ENCODE results near the gene ZFX. TPM values are rescaled to one million over a fixed set of nuclear protein-coding genes. Genes with fewer than 3 reads are reported as not detected.

ZFX gene
- total RNA-seq, 1 donor from 2014 or later, result 72.8 TPM

DNA sequence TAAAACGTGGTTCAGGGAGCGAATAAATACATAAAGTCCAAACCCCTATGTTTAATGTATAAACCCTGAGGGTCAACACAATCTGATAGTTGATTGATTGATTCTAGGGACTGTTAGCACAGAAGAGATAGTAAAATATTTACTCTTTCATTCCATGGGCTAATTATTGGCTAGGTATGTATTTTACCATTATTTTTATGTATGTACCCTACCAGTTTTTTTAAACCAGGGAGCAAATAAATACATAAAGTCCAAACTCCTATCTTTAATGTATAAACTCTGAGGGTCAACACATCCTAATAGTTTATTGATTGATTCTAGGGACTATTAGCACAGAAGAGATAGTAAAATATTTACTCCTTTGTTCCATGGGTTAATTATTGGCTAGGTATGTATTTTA is 40.0 kb downstream of the ZFX start:
- Mint-ChIP-seq H3K9me3 (ENCODE audit: low read depth) (no peaks in the 10 kb centered on the region), H3K27me3 (ENCODE audit: low read depth) (no peaks in the 10 kb centered on the region), H3K4me1 (ENCODE audit: low read depth) (peaks cover 35% of the 10 kb centered on the region), H3K4me3 (ENCODE audit: unreplicated experiment) (no peak overlapping the region), H3K27ac (ENCODE audit: unreplicated experiment) (no peak overlapping the region), H3K36me3 (ENCODE audit: low read depth) (peaks cover 7% of the 10 kb centered on the region)
- TF ChIP-seq, protein P1, sequence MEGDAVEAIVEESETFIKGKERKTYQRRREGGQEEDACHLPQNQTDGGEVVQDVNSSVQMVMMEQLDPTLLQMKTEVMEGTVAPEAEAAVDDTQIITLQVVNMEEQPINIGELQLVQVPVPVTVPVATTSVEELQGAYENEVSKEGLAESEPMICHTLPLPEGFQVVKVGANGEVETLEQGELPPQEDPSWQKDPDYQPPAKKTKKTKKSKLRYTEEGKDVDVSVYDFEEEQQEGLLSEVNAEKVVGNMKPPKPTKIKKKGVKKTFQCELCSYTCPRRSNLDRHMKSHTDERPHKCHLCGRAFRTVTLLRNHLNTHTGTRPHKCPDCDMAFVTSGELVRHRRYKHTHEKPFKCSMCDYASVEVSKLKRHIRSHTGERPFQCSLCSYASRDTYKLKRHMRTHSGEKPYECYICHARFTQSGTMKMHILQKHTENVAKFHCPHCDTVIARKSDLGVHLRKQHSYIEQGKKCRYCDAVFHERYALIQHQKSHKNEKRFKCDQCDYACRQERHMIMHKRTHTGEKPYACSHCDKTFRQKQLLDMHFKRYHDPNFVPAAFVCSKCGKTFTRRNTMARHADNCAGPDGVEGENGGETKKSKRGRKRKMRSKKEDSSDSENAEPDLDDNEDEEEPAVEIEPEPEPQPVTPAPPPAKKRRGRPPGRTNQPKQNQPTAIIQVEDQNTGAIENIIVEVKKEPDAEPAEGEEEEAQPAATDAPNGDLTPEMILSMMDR (IDR thresholded peaks at IDR 0.05), result no peak
- no peak for DNase-seq (ENCODE audit: low spot score)

DNA sequence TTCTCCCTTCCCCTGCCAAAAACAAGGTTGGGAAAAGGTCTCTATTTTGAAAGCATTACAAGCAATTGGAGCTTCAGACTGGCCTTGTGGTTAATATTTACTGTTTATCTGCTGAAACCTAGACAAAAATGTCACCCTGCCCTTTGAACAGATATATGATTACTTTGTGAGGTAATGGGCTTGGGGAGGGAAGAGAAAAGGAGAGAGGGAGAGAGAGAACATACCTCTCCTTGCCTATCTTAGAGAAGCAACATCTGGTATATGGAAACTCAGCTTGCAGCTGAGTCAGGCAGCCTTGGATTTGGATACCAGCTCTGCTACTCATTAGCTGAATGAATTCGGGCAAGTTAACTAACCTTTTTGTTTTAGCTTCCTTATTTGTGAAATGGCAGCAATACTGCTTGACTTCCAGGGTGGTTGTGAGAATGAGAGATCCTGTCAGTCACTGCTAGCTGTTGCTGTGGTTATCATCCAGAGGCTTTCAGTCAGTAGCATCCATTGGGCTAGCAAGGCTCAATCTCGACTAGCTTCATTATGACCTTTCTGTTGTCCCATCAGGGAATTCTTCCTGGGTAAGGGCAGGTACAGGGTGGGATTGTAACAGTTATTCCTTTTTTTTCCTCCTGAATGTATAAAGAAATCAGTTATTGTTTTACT is 41.1 kb downstream of the ZFX start:
- TF ChIP-seq, protein P1 (IDR thresholded peaks at IDR 0.05), result no peak
- no peak for DNase-seq (ENCODE audit: low spot score)
- H3K27ac Mint-ChIP-seq (ENCODE audit: unreplicated experiment), result peak overlapping the region; percentile 62
- H3K4me1 Mint-ChIP-seq (ENCODE audit: low read depth), result peaks cover 35% of the 10 kb centered on the region
- H3K27me3 Mint-ChIP-seq (ENCODE audit: low read depth), result no peaks in the 10 kb centered on the region
- no peaks in the 10 kb centered on the region for H3K9me3 Mint-ChIP-seq (ENCODE audit: low read depth)
- no peak overlapping the region for H3K4me3 Mint-ChIP-seq (ENCODE audit: unreplicated experiment)
- H3K36me3 Mint-ChIP-seq (ENCODE audit: low read depth), result peaks cover 8% of the 10 kb centered on the region

DNA sequence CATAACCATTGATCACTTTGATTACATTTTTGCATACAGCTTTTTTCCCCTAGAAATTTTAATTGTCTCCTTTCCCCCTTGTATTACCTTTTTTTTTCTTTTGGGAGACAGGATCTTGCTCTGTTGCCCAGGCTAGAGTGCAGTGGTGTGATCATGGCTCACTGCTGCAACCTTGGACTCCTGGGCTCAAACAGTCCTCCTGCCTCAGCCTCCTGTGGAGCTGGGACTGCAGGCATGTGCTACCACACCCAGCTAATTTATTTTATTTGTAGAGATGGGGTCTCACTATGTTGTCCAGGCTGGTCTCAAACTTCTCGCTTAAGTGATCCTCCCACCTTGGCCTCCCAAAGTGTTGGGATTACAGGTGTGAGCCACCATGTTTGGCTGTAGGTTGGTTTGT is 47.0 kb downstream of the ZFX start:
- H3K27ac Mint-ChIP-seq (ENCODE audit: unreplicated experiment), result no peak overlapping the region

DNA sequence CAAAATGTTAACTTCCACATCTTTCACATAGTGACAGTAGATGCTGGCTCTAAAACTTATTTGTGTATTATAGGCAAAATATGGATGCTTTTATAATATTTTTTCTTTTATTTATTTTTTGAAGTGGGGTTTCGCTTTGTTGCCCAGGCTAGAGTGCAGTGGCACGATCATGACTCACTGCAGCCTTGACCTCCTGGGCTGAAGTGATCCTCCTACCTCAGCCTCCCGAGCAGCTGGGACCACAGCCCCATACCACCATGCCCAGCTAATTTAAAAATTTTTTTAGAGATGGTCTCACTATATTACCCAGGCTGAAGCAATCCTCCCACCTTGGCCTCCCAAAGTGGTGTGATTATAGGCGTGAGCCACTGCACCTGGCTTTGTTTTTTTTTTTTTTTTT is 48.6 kb downstream of the ZFX start:
- Mint-ChIP-seq H3K9me3 (ENCODE audit: low read depth) (no peaks in the 10 kb centered on the region), H3K36me3 (ENCODE audit: low read depth) (peaks cover 9% of the 10 kb centered on the region), H3K4me1 (ENCODE audit: low read depth) (peaks cover 62% of the 10 kb centered on the region), H3K4me3 (ENCODE audit: unreplicated experiment) (no peak overlapping the region), H3K27ac (ENCODE audit: unreplicated experiment) (no peak overlapping the region), H3K27me3 (ENCODE audit: low read depth) (no peaks in the 10 kb centered on the region)
- TF ChIP-seq, protein P1 (IDR thresholded peaks at IDR 0.05), result no peak
- DNase-seq (ENCODE audit: low spot score), result no peak

More for the DNA sequence above, 47.0 kb downstream of the ZFX start:
- Mint-ChIP-seq H3K4me3 (ENCODE audit: unreplicated experiment) (no peak overlapping the region), H3K9me3 (ENCODE audit: low read depth) (no peaks in the 10 kb centered on the region), H3K27me3 (ENCODE audit: low read depth) (no peaks in the 10 kb centered on the region), H3K4me1 (ENCODE audit: low read depth) (peaks cover 52% of the 10 kb centered on the region), H3K36me3 (ENCODE audit: low read depth) (peaks cover 4% of the 10 kb centered on the region)
- no peak for DNase-seq (ENCODE audit: low spot score)
- TF ChIP-seq, protein P1 (IDR thresholded peaks at IDR 0.05), result no peak

DNA sequence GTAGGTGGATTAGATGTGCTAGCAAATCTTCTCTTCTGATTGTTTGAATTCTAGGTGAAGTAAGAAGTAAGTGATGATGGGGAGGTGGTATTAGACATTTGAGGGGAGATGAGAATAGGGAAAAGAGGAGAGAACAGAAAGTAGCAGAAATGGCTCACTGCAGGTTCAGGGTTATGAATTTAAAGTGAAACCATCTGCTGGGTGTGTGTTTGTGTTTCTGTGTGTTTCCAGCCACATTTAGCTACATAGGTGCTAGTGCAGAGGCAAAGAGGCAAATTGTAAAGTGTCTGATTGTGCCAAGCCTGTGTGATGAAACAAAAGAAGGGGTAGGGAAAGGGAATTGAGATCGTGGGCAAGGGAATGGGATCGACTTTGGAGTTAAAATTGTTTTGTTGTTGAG is 50.6 kb downstream of the ZFX start:
- Mint-ChIP-seq H3K27me3 (ENCODE audit: low read depth) (no peaks in the 10 kb centered on the region), H3K4me1 (ENCODE audit: low read depth) (peaks cover 68% of the 10 kb centered on the region), H3K27ac (ENCODE audit: unreplicated experiment) (peak overlapping the region; percentile 53), H3K36me3 (ENCODE audit: low read depth) (peaks cover 11% of the 10 kb centered on the region), H3K9me3 (ENCODE audit: low read depth) (no peaks in the 10 kb centered on the region), H3K4me3 (ENCODE audit: unreplicated experiment) (no peak overlapping the region)
- TF ChIP-seq, protein P1 (IDR thresholded peaks at IDR 0.05), result no peak
- no peak for DNase-seq (ENCODE audit: low spot score)
